GM12891 (cell line): ENCODE measurements around the gene PJA2.
"Not testable (repeated sequence)": the region's sequence is repeated elsewhere in the genome, so short reads cannot be mapped to it uniquely, and the experiment has no call there.

Source experiments
- POLR2A ChIP-seq: IDR thresholded peaks from 2 replicates; pipeline ENCODE4 v1.6.1; 2011; ENCODE audit warnings: low read depth, low read length, control low read depth
- POLR2AphosphoS5 ChIP-seq: IDR thresholded peaks from 2 replicates; pipeline ENCODE4 v1.6.1; 2011; ENCODE audit warnings: low read depth, low read length, control low read depth
- SPI1 ChIP-seq: IDR thresholded peaks from 2 replicates; pipeline ENCODE4 v1.6.1; 2011; ENCODE audit warnings: low read depth, low read length, control low read depth
- TAF1 ChIP-seq: IDR thresholded peaks from 2 replicates; pipeline ENCODE4 v1.6.1; 2011; ENCODE audit warnings: low read depth, low read length, control low read depth

DNA sequence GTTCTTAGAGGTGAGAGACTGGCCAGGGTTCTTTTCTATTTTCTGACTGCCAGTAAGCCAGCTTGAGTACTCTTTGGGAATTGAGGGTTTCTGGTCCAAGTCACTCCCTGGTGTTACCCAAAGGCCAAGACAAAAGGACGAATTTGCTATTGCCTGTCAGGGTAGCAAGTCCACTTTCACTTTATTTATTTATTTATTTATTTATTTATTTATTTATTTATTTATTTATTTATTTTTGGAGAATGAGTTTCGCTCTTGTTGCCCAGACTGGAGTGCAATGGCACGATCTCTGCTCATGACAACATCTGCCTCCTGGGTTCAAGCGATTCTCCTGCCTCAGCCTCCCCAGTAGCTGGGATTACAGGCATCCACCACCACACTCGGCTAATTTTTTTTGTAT, 15.7 kb upstream of the PJA2 start:
- TF ChIP-seq TAF1, POLR2A, POLR2AphosphoS5, SPI1: not testable (repeated sequence)
